ENCODE results near the gene FOXE1. TPM values are rescaled to one million over a fixed set of nuclear protein-coding genes. Genes with fewer than 3 reads are reported as not detected.

Gene FOXE1
- total RNA-seq, 1 donor from 2014 or later, result 1.1 TPM

GRCh38 chr9:97845130-97845529 lies 7.9 kb upstream of the FOXE1 start:
- FAIRE-seq (no peak), DNase-seq (ENCODE audit: low read depth) (no peak)
- no peak for TF ChIP-seq CTCF (IDR thresholded peaks at IDR 0.05; ENCODE audit: insufficient read depth, low read length, severe bottlenecking)
- Histone ChIP-seq H3K27me3 (ENCODE audit: control insufficient read depth, insufficient read depth, low read length) (peaks cover 35% of the 10 kb centered on the region), H3K4me3 (ENCODE audit: low read depth, low read length) (no peak overlapping the region), H3K36me3 (ENCODE audit: control insufficient read depth, insufficient read depth, low read length) (no peaks in the 10 kb centered on the region)

GRCh38 chr9:97845763-97846162 lies 7.3 kb upstream of the FOXE1 start:
- FAIRE-seq, result no peak

GRCh38 chr9:97846347-97846746 lies 6.7 kb upstream of the FOXE1 start:
- Histone ChIP-seq H3K36me3 (ENCODE audit: control insufficient read depth, insufficient read depth, low read length) (no peaks in the 10 kb centered on the region), H3K27me3 (ENCODE audit: control insufficient read depth, insufficient read depth, low read length) (peaks cover 39% of the 10 kb centered on the region), H3K4me3 (ENCODE audit: low read depth, low read length) (no peak overlapping the region)
- DNase-seq (ENCODE audit: low read depth) (no peak), FAIRE-seq (no peak)
- TF ChIP-seq CTCF (IDR thresholded peaks at IDR 0.05; ENCODE audit: insufficient read depth, low read length, severe bottlenecking), result no peak

More at GRCh38 chr9:97845763-97846162, 7.3 kb upstream of the FOXE1 start:
- no peak for TF ChIP-seq CTCF (IDR thresholded peaks at IDR 0.05; ENCODE audit: insufficient read depth, low read length, severe bottlenecking)
- Histone ChIP-seq H3K36me3 (ENCODE audit: control insufficient read depth, insufficient read depth, low read length) (no peaks in the 10 kb centered on the region), H3K4me3 (ENCODE audit: low read depth, low read length) (no peak overlapping the region), H3K27me3 (ENCODE audit: control insufficient read depth, insufficient read depth, low read length) (peaks cover 35% of the 10 kb centered on the region)
- no peak for DNase-seq (ENCODE audit: low read depth)

- Histone ChIP-seq H3K4me3 (ENCODE audit: low read depth, low read length) (no peak overlapping the region), H3K27me3 (ENCODE audit: control insufficient read depth, insufficient read depth, low read length) (peaks cover 49% of the 10 kb centered on the region), H3K36me3 (ENCODE audit: control insufficient read depth, insufficient read depth, low read length) (no peaks in the 10 kb centered on the region)
- FAIRE-seq (no peak), DNase-seq (ENCODE audit: low read depth) (no peak)
- TF ChIP-seq CTCF (IDR thresholded peaks at IDR 0.05; ENCODE audit: insufficient read depth, low read length, severe bottlenecking), result no peak
Measured at GRCh38 chr9:97847474-97848214, 5.4 kb upstream of the FOXE1 start.

GRCh38 chr9:97848215-97848479 lies 4.9 kb upstream of the FOXE1 start:
- peak; percentile 30 for TF ChIP-seq CTCF (IDR thresholded peaks at IDR 0.05; ENCODE audit: insufficient read depth, low read length, severe bottlenecking)
- H3K27me3 ChIP-seq (ENCODE audit: control insufficient read depth, insufficient read depth, low read length), result peaks cover 50% of the 10 kb centered on the region
- H3K4me3 ChIP-seq (ENCODE audit: low read depth, low read length), result peak overlapping the region; percentile 6
- no peaks in the 10 kb centered on the region for H3K36me3 ChIP-seq (ENCODE audit: control insufficient read depth, insufficient read depth, low read length)
- no peak for FAIRE-seq
- no peak for DNase-seq (ENCODE audit: low read depth)

Data from bronchial epithelial cell (primary cell).